ENCODE data around the gene BOC.

The BOC gene

GRCh38 chr3:113223475-113224281, 12.3 kb downstream of the BOC start:
- DNase-seq: no peak

GRCh38 chr3:113225286-113225685, 13.9 kb downstream of the BOC start:
- no peak for DNase-seq

- no peak for DNase-seq
Observed at GRCh38 chr3:113226491-113226890, 15.1 kb downstream of the BOC start.

GRCh38 chr3:113227146-113227545, 15.8 kb downstream of the BOC start:
- no peak for DNase-seq

GRCh38 chr3:113228498-113229286, 17.3 kb downstream of the BOC start:
- peak; percentile 76 for DNase-seq

- DNase-seq: no peak
Observed at GRCh38 chr3:113231391-113231790, 20.0 kb downstream of the BOC start.

GRCh38 chr3:113231827-113232253, 20.5 kb downstream of the BOC start:
- DNase-seq: no peak

- no peak for DNase-seq
Observed at GRCh38 chr3:113232342-113232741, 21.0 kb downstream of the BOC start.

- DNase-seq: no peak
Observed at GRCh38 chr3:113233497-113233896, 22.1 kb downstream of the BOC start.

- DNase-seq: no peak
Observed at GRCh38 chr3:113234028-113234427, 22.7 kb downstream of the BOC start.

GRCh38 chr3:113234688-113235260, 23.4 kb downstream of the BOC start:
- no peak for DNase-seq

GRCh38 chr3:113238503-113238902, 27.1 kb downstream of the BOC start:
- DNase-seq: no peak

- DNase-seq: no peak
Observed at GRCh38 chr3:113240841-113241240, 29.5 kb downstream of the BOC start.

- no peak for DNase-seq
Observed at GRCh38 chr3:113241292-113242095, 30.1 kb downstream of the BOC start.

- no peak for DNase-seq
Observed at GRCh38 chr3:113242096-113242581, 30.8 kb downstream of the BOC start.

GRCh38 chr3:113243071-113243470, 31.7 kb downstream of the BOC start:
- DNase-seq: no peak

GRCh38 chr3:113243846-113244245, 32.5 kb downstream of the BOC start:
- no peak for DNase-seq

GRCh38 chr3:113245761-113246161, 34.4 kb downstream of the BOC start:
- no peak for DNase-seq

GRCh38 chr3:113247068-113247467, 35.7 kb downstream of the BOC start:
- no peak for DNase-seq

GRCh38 chr3:113247675-113248458, 36.5 kb downstream of the BOC start:
- no peak for DNase-seq

GRCh38 chr3:113249111-113249510, 37.8 kb downstream of the BOC start:
- no peak for DNase-seq

GRCh38 chr3:113249601-113250000, 38.2 kb downstream of the BOC start:
- no peak for DNase-seq

Data from left hindlimb (tissue), 1 donor.